ENCODE data around the gene IL3.

GRCh38 chr5:132083071-132083678 lies 22.7 kb downstream of the IL3 start:
- TF ChIP-seq EZH2phosphoT487 (IDR thresholded peaks at IDR 0.05; ENCODE audit: low read depth, severe bottlenecking, unreplicated experiment): no peak
- no peak for TF ChIP-seq CTCF (IDR thresholded peaks at IDR 0.05; ENCODE audit: poor library complexity)
- TF ChIP-seq EZH2 (IDR thresholded peaks at IDR 0.05; ENCODE audit: borderline replicate concordance): no peak

Measured in hepatocyte (in vitro differentiated cells).